HepG2 (cell line): Measurements from ENCODE around the gene DPEP3. TPM values are rescaled to one million over a fixed set of nuclear protein-coding genes. Genes with fewer than 3 reads are reported as not detected.

Source experiments
- ATAC-seq: fragments of 200-7000 bp; cut with Tn5 transposase; 3 replicates; pipeline ENCODE4 v1.9.1; 2020; ENCODE audit warnings: mild to moderate bottlenecking, moderate library complexity
- BruUV-seq: library from RNA; stranded (reverse); fragments of 400-500 nt; replicated peaks from 2 replicates; lab custom pipeline; 2021; lab: Mats Ljungman, UMichigan
- CTCF ChIA-PET: fragments of 300-600 bp; formaldehyde crosslinking; extraction: SDS; loops from one replicate; lab custom pipeline; 2021; ENCODE audit warnings: low total read pairs, inconsistent platforms, low intra/inter-chr PET ratio; lab: Yijun Ruan, JAX
- POLR2A ChIA-PET: fragments of 350-600 bp; sonication (Branson Sonifier 250); formaldehyde crosslinking; loops from one replicate; lab custom pipeline; 2020; ENCODE audit warnings: antibody characterized with exemption, inconsistent platforms; lab: Yijun Ruan, JAX
- DNase-seq: peaks from one replicate; pipeline ENCODE4 v3.0.0-alpha.2; 2015; ENCODE audit warnings: low spot score
- FAIRE-seq: peaks from 3 replicates; lab custom pipeline; 2011; peaks lifted over from hg19 to GRCh38; lab: Jason Lieb, UNC
- H2AFZ ChIP-seq: one replicate; pipeline ENCODE4 v1.6.1; 2011; ENCODE audit warnings: low read length, inconsistent platforms
- H3K27ac ChIP-seq: fragments of 300-600 bp; 3 replicates; pipeline ENCODE4 v1.8.0; 2011; ENCODE audit warnings: mixed run types, mild to moderate bottlenecking, mixed read lengths, low read length, inconsistent platforms; ENCODE audit not compliant: insufficient read depth; ENCODE audit errors: extremely low read length
- H3K27me3 ChIP-seq, 2 experiments: fragments of 200-600 bp in 1 of 2; 2 replicates in 1 of 2; 3 replicates in 1 of 2; pipeline versions ENCODE4 v1.6.0 to v1.8.0; 2011; ENCODE audit warnings: low read length in 2 of 2, mild to moderate bottlenecking in 2 of 2, moderate library complexity in 2 of 2, inconsistent platforms in 1 of 2; ENCODE audit not compliant: insufficient read depth in 2 of 2, control insufficient read depth in 1 of 2
- H3K36me3 ChIP-seq, 2 experiments: fragments of 200-600 bp in 1 of 2; replicated peaks in 1 of 2; 2 replicates in 1 of 2; 3 replicates in 1 of 2; pipeline versions ENCODE4 v1.5.1 to v1.8.0; 2011; ENCODE audit warnings: low read length in 2 of 2, inconsistent platforms in 1 of 2; ENCODE audit not compliant: insufficient read depth in 2 of 2, control insufficient read depth in 1 of 2
- H3K4me1 ChIP-seq: 2 replicates; pipeline ENCODE4 v1.5.1; 2012; ENCODE audit warnings: low read length, inconsistent platforms; ENCODE audit not compliant: insufficient read depth
- H3K4me2 ChIP-seq: 2 replicates; pipeline ENCODE4 v1.6.0; 2011; ENCODE audit warnings: low read depth, low read length, inconsistent platforms
- H3K4me3 ChIP-seq, 3 experiments: fragments of 200-600 bp in 1 of 3; sonication (generic), shearing (Covaris generic) in 1 of 3; replicated peaks in 1 of 3; 2 replicates each; pipeline ENCODE4 v1.5.1; 2011 to 2016; ENCODE audit warnings: low read length in 3 of 3, inconsistent platforms in 2 of 3, low read depth in 2 of 3, mild to moderate bottlenecking in 2 of 3, control low read depth in 1 of 3, mixed read lengths in 1 of 3; ENCODE audit not compliant: insufficient read depth in 1 of 3
- H3K79me2 ChIP-seq: one replicate; pipeline ENCODE4 v1.6.1; 2011; ENCODE audit warnings: low read length, inconsistent platforms; ENCODE audit not compliant: insufficient read depth
- H3K9ac ChIP-seq: 2 replicates; pipeline ENCODE4 v1.6.0; 2011; ENCODE audit warnings: mild to moderate bottlenecking, low read depth, low read length, inconsistent platforms; ENCODE audit not compliant: insufficient read depth
- H3K9me3 ChIP-seq: 2 replicates; pipeline ENCODE4 v1.5.1; 2012; ENCODE audit warnings: mild to moderate bottlenecking, low read length
- H4K20me1 ChIP-seq: 2 replicates; pipeline ENCODE4 v1.6.0; 2011; ENCODE audit warnings: inconsistent platforms, mild to moderate bottlenecking, low read length, moderate library complexity; ENCODE audit not compliant: insufficient read depth
- ADNP ChIP-seq: sonication (generic); formaldehyde crosslinking; IDR thresholded peaks from 2 replicates; pipeline ENCODE4 v1.4.0; 2020; ENCODE audit warnings: missing genetic modification reagents
- AGO2 ChIP-seq: fragments of 200-400 bp; formaldehyde crosslinking; optimal IDR thresholded peaks from 2 replicates; pipeline ENCODE3; 2017; ENCODE audit warnings: mild to moderate bottlenecking, low read depth, low read length, moderate library complexity
- ARNT ChIP-seq: fragments of 450-650 bp; IDR thresholded peaks from 2 replicates; pipeline ENCODE4 v1.6.1; 2017
- EED ChIP-seq: sonication (generic); formaldehyde crosslinking; IDR thresholded peaks from 2 replicates; pipeline ENCODE4 v1.5.0; 2020; ENCODE audit warnings: mild to moderate bottlenecking, missing genetic modification reagents
- GABPB1 ChIP-seq: IDR thresholded peaks from 2 replicates; pipeline ENCODE4 v1.6.1; 2016; ENCODE audit warnings: mild to moderate bottlenecking, missing genetic modification reagents, moderate library complexity, missing compliant biosample characterization
- MAFF ChIP-seq: IDR thresholded peaks from 2 replicates; pipeline ENCODE4 v1.6.1; 2011; ENCODE audit warnings: low read depth, low read length, improper control_type of control experiment
- NCOA5 ChIP-seq: sonication (generic); formaldehyde crosslinking; IDR thresholded peaks from 2 replicates; pipeline ENCODE4 v1.4.0; 2020; ENCODE audit warnings: missing genetic modification reagents
- PAWR ChIP-seq: sonication (generic); formaldehyde crosslinking; IDR thresholded peaks from 2 replicates; pipeline ENCODE4 v1.4.0; 2020; ENCODE audit warnings: missing genetic modification reagents, mild to moderate bottlenecking, borderline replicate concordance
- RELA ChIP-seq: sonication (generic); formaldehyde crosslinking; IDR thresholded peaks from 2 replicates; pipeline ENCODE4 v1.4.0; 2020; ENCODE audit warnings: missing genetic modification reagents
- ZBTB38 ChIP-seq: sonication (generic); formaldehyde crosslinking; IDR thresholded peaks from 2 replicates; pipeline ENCODE4 v1.5.1; 2020; ENCODE audit warnings: mild to moderate bottlenecking, missing genetic modification reagents
- ZNF563 ChIP-seq: sonication (generic); formaldehyde crosslinking; IDR thresholded peaks from 2 replicates; pipeline ENCODE4 v1.8.0; 2022; ENCODE audit warnings: mild to moderate bottlenecking, moderate library complexity, missing genetic modification reagents
- ZNF720 ChIP-seq: sonication (generic); formaldehyde crosslinking; IDR thresholded peaks from 2 replicates; pipeline ENCODE4 v1.4.0; 2020; ENCODE audit warnings: missing genetic modification reagents
- WGBS: methylation state at CpG from one replicate; pipeline ENCODE4 v1.1.6; 2017; ENCODE audit warnings: low lambda C conversion rate; 5-methylcytosine and 5-hydroxymethylcytosine counted together
- in situ Hi-C: cut with HindIII; loops from 2 replicates; pipeline ENCODE4 v1.10.0; 2017; ENCODE audit warnings: low pct_unique_long_range_greater_than_20kb; ENCODE audit not compliant: extremely low pct_ligation_motif_present
- intact Hi-C: fragments of 100-400 bp; cut with micrococcal nuclease; formaldehyde crosslinking; loops from one replicate; pipeline ENCODE4 v1.10.0; 2022; ENCODE audit not compliant: unreplicated experiment
- polyA plus RNA-seq, 8 experiments: library from polyadenylated mRNA; depleted of rRNA in 3 of 8; stranded (reverse) in 7 of 8; unstranded in 1 of 8; fragments of >200 nt; fragmentation: Illumina TruSeq in 4 of 8; extraction: Trizol in 4 of 8; gene quantifications; 2 replicates each; pipeline versions ENCODE4 v1.2.1 to v1.2.3, GENCODE V29; 2011 to 2016; ENCODE audit warnings: low read depth in 4 of 8, missing spikeins in 1 of 8, mixed read lengths in 1 of 8; ENCODE audit not compliant: insufficient read depth in 1 of 8
- total RNA-seq, 5 experiments: library from RNA; depleted of rRNA; stranded (reverse); fragments of >200 nt; fragmentation: Illumina TruSeq; extraction: Trizol; gene quantifications; 2 replicates each; pipeline ENCODE4 v1.2.3, GENCODE V29; 2016; ENCODE audit warnings: low read depth in 1 of 5
- TF ChIP-seq, protein P1 (sequence below): IDR thresholded peaks from 2 replicates; pipeline ENCODE4 v1.6.1; 2016; ENCODE audit warnings: mild to moderate bottlenecking, missing biosample characterization, missing genetic modification reagents
- TF ChIP-seq, protein P2 (sequence below): sonication (generic); formaldehyde crosslinking; IDR thresholded peaks from 2 replicates; pipeline ENCODE4 v1.8.1; 2022; ENCODE audit warnings: low read depth, mild to moderate bottlenecking, missing genetic modification reagents

DPEP3 gene
- total and polyA plus RNA-seq, 2 of the 13 experiments (the other 11 are each of a cell fraction or from before 2014, with no cell fraction given), result not detected

DNA sequence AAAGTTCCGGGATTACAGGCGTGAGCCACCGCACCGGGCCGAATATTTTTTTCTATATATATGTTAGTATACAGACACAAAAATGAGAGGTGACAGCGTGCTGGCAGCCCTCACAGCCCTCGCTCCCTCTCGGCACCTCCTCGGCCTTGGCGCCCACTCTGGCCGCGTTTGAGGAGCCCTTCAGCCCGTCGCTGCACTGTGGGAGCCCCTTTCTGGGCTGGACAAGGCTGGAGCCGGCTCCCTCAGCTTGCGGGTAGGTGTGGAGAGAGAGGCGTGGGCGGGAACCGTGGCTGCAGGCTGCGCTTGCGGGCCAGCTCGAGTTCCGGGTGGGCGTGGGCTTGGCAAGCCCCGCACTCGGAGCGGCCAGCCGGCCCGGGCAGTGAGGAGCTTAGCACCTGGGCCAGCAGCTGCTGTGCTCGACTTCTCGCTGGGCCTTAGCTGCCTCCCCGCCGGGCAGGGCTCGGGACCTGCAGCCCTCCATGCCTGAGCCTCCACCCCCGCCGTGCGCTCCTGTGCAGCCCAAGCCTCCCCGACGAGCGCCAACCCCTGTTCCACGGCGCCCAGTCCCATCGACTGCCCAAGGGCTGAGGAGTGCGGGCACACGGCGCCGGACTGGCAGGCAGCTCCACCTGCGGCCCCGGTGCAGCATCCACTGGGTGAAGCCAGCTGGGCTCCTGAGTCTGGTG lies 1.9 kb upstream of the DPEP3 start:
- Histone ChIP-seq H2AFZ (no peak overlapping the region), H3K36me3 (no peaks in the 10 kb centered on the region), H3K9ac (no peak overlapping the region), H3K4me3 (no peak overlapping the region), H3K79me2 (no peaks in the 10 kb centered on the region), H3K9me3 (no peaks in the 10 kb centered on the region), H3K4me2 (no peak overlapping the region), H3K27me3 (peaks cover 0 to 14% of the 10 kb centered on the region in 2 experiments; a peak in 3 of 5 replicates), H3K27ac (no peak overlapping the region), H3K4me1 (peaks cover 47% of the 10 kb centered on the region), H4K20me1 (no peaks in the 10 kb centered on the region)
- TF ChIP-seq NCOA5 (CRISPR knock-in tag) (no peak), GABPB1 (CRISPR knock-in tag) (peak; percentile 29; the same call in 1 of the 2 replicates), ZBTB38 (CRISPR knock-in tag) (0 out of 2 replicates have a peak, but pooled peaks have one; percentile 14), ZNF720 (CRISPR knock-in tag) (no peak)
- TF ChIP-seq, protein P1, sequence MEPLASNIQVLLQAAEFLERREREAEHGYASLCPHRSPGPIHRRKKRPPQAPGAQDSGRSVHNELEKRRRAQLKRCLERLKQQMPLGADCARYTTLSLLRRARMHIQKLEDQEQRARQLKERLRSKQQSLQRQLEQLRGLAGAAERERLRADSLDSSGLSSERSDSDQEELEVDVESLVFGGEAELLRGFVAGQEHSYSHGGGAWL (CRISPR knock-in tag), result 0 out of 2 replicates have a peak, but pooled peaks have one; percentile 12
- ChIA-PET CTCF (no interaction called here), POLR2A (interaction anchor here (1.2 to 3.8 kb wide), 9 partner anchors 9 to 70 kb away, joined by 3 to 17 read pairs (median 8); partner anchors contain the start of genes DDX28, DPEP2, DUS2 and LCAT)
- no TSS peak for BruUV-seq
- no peak for DNase-seq
- no peak for ATAC-seq
- WGBS, result 86% methylated on average over 42 of the region's 49 CpGs
- intact Hi-C loops (no loop called here), in situ Hi-C loops (no loop called here)
- FAIRE-seq, result no peak

DNA sequence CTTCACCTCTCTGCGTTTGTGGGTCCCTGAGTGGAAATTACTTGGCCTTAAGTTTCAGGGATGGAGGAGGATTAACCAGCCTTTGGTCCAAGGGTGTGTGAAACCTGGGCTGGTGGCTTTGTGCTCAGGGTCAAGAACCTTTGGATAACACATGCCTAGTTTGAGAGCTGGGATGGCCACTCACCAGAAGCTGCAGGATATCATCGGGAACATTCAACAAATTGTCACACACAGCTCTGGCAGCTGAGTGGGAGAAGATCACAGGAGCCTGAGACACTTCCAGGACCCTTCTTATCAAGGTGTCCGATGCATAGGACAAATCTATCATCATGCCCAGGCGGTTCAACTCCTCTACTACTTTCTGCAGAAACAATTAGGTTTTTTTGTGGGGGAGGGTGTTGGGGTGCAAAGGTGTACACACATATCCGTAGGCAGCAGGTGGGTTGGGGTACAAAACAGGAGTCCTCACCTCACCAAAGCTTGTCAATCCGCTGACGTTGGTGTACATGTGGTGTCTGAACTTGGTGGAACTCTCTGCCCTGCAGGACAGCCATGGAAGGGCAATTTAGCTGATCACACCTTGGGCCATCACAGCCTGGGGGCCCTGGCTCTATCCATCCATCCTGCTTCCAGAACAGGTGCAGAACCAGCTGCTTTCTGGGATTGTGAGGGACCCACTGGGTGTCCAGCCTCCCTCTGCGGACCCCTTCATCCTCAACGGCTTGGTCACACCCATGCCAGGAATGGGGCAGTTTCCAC lies 2.7 kb downstream of the DPEP3 start:
- WGBS, result 26% methylated on average over 7 of the region's 9 CpGs
- CTCF ChIA-PET, result no interaction called here
- in situ Hi-C loops (no loop called here), intact Hi-C loops (no loop called here)
- H3K4me3 ChIP-seq, result no peak overlapping the region
- POLR2A ChIA-PET, result interaction anchor here (1.0 kb wide), 1 partner anchor 10 kb away, joined by 3 read pairs; no protein-coding TSS in a partner anchor
- DNase-seq (no peak), FAIRE-seq (no peak), ATAC-seq (peak; percentile 66)
- H3K79me2 ChIP-seq, result no peaks in the 10 kb centered on the region
- no TSS peak for BruUV-seq
- no peak overlapping the region for H3K9ac ChIP-seq
- H3K9me3 ChIP-seq, result no peaks in the 10 kb centered on the region
- H3K27me3 ChIP-seq, result peaks cover 5 to 40% of the 10 kb centered on the region in 2 experiments; a peak in 4 of 5 replicates
- H3K27ac ChIP-seq, result no peak overlapping the region
- H3K4me1 ChIP-seq, result peaks cover 46% of the 10 kb centered on the region
- H2AFZ ChIP-seq, result no peak overlapping the region
- H3K36me3 ChIP-seq, result no peaks in the 10 kb centered on the region
- no peaks in the 10 kb centered on the region for H4K20me1 ChIP-seq
- no peak overlapping the region for H3K4me2 ChIP-seq
- TF ChIP-seq ADNP (CRISPR knock-in tag), result no peak
- no peak for TF ChIP-seq ZNF563 (CRISPR knock-in tag)
- TF ChIP-seq MAFF, result no peak
- no peak for TF ChIP-seq ARNT
- TF ChIP-seq, protein P2, sequence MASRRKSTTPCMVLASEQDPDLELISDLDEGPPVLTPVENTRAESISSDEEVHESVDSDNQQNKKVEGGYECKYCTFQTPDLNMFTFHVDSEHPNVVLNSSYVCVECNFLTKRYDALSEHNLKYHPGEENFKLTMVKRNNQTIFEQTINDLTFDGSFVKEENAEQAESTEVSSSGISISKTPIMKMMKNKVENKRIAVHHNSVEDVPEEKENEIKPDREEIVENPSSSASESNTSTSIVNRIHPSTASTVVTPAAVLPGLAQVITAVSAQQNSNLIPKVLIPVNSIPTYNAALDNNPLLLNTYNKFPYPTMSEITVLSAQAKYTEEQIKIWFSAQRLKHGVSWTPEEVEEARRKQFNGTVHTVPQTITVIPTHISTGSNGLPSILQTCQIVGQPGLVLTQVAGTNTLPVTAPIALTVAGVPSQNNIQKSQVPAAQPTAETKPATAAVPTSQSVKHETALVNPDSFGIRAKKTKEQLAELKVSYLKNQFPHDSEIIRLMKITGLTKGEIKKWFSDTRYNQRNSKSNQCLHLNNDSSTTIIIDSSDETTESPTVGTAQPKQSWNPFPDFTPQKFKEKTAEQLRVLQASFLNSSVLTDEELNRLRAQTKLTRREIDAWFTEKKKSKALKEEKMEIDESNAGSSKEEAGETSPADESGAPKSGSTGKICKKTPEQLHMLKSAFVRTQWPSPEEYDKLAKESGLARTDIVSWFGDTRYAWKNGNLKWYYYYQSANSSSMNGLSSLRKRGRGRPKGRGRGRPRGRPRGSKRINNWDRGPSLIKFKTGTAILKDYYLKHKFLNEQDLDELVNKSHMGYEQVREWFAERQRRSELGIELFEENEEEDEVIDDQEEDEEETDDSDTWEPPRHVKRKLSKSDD (CRISPR knock-in tag), result no peak
- TF ChIP-seq EED, result no peak
- no peak for TF ChIP-seq RELA (CRISPR knock-in tag)
- no peak for TF ChIP-seq AGO2
- TF ChIP-seq PAWR (CRISPR knock-in tag), result no peak
